Liver (tissue), 9 donors: ENCODE results near the gene ZSWIM6. TPM values are rescaled to one million over a fixed set of nuclear protein-coding genes. Genes with fewer than 3 reads are reported as not detected.

Source experiments
- DNase-seq: peaks from one replicate; pipeline ENCODE4 v3.0.0-alpha.2; 2017; ENCODE audit warnings: low spot score
- H3K27ac ChIP-seq, 2 donors: one replicate each; pipeline ENCODE4 v1.7.0; 2013; ENCODE audit warnings: inconsistent platforms in 2 of 2, low read length in 2 of 2, control low read depth in 1 of 2, low read depth in 1 of 2, mild to moderate bottlenecking in 1 of 2
- H3K27me3 ChIP-seq, 4 donors: one replicate each; pipeline versions ENCODE4 v1.6.1 to v1.7.0; 2013; ENCODE audit warnings: low read length in 3 of 4, inconsistent platforms in 1 of 4, mild to moderate bottlenecking in 1 of 4, moderate library complexity in 1 of 4; ENCODE audit not compliant: control insufficient read depth in 4 of 4, insufficient read depth in 4 of 4
- H3K36me3 ChIP-seq, 4 donors: one replicate each; pipeline versions ENCODE4 v1.6.1 to v1.7.0; 2013; ENCODE audit warnings: low read length in 3 of 4, mild to moderate bottlenecking in 3 of 4, low read depth in 1 of 4, moderate library complexity in 1 of 4; ENCODE audit not compliant: control insufficient read depth in 4 of 4, insufficient read depth in 3 of 4
- H3K4me1 ChIP-seq, 4 donors: one replicate each; pipeline versions ENCODE4 v1.6.1 to v1.7.0; 2013; ENCODE audit warnings: low read length in 3 of 4, mild to moderate bottlenecking in 3 of 4, moderate library complexity in 1 of 4; ENCODE audit not compliant: control insufficient read depth in 4 of 4, insufficient read depth in 4 of 4
- H3K4me3 ChIP-seq, 3 donors: one replicate each; pipeline versions ENCODE4 v1.6.1 to v1.7.0; 2013; ENCODE audit warnings: low read length in 3 of 3, control low read depth in 1 of 3, low read depth in 1 of 3, mild to moderate bottlenecking in 1 of 3
- H3K9ac ChIP-seq, 2 donors: one replicate each; pipeline ENCODE4 v1.7.0; 2013; ENCODE audit warnings: low read length in 2 of 2, mild to moderate bottlenecking in 2 of 2, moderate library complexity in 2 of 2, control low read depth in 1 of 2, low read depth in 1 of 2
- H3K9me3 ChIP-seq, 4 donors: one replicate each; pipeline versions ENCODE4 v1.6.1 to v1.7.0; 2013; ENCODE audit warnings: low read length in 3 of 4; ENCODE audit not compliant: control insufficient read depth in 4 of 4
- CTCF ChIP-seq: fragments of 150-350 bp; IDR thresholded peaks from 2 replicates; pipeline ENCODE4 v1.5.1; 2017; ENCODE audit warnings: improper control_type of control experiment, low read depth, low read length; ENCODE audit not compliant: missing input control
- EGR1 ChIP-seq, 2 donors: IDR thresholded peaks; 2 replicates each; pipeline ENCODE4 v1.6.1; 2016 to 2018; ENCODE audit warnings: antibody characterized with exemption in 2 of 2, low read depth in 2 of 2
- HNF4G ChIP-seq: IDR thresholded peaks from 2 replicates; pipeline ENCODE4 v1.6.1; 2016; ENCODE audit warnings: antibody characterized with exemption
- MAX ChIP-seq: IDR thresholded peaks from 2 replicates; pipeline ENCODE4 v1.6.1; 2016; ENCODE audit warnings: antibody characterized with exemption
- RAD21 ChIP-seq, 2 donors: IDR thresholded peaks; 2 replicates each; pipeline ENCODE4 v1.6.1; 2016; ENCODE audit warnings: antibody characterized with exemption in 2 of 2, mild to moderate bottlenecking in 2 of 2
- REST ChIP-seq: IDR thresholded peaks from 2 replicates; pipeline ENCODE4 v1.6.1; 2016; ENCODE audit warnings: antibody characterized with exemption, mild to moderate bottlenecking
- TAF1 ChIP-seq: conservative IDR thresholded peaks from 2 replicates; pipeline ENCODE4 v1.6.1; 2016; ENCODE audit warnings: antibody characterized with exemption, mild to moderate bottlenecking
- WGBS: extraction: QIAGEN DNeasy Blood & Tissue Kit; methylation state at CpG from one replicate; pipeline ENCODE4 v1.1.7; 2013; 5-methylcytosine and 5-hydroxymethylcytosine counted together
- polyA plus RNA-seq, 2 donors: library from polyadenylated mRNA; stranded (reverse) in 1 of 2; unstranded in 1 of 2; fragments of 200-250 nt in 1 of 2; fragments of >200 nt in 1 of 2; fragmentation: Nextera tagmentation in 1 of 2; extraction: Ambion mirVana in 1 of 2; gene quantifications; one replicate each; pipeline versions ENCODE4 v1.2.1 to v1.2.3, GENCODE V29; 2013 to 2015
- total RNA-seq, 2 donors: library from RNA; depleted of rRNA; stranded (reverse); fragments of >200 nt; gene quantifications; one replicate each; pipeline ENCODE4 v1.2.3, GENCODE V29; 2014
- donor health status: healthy.
- donor health status: healthy.
- donor health status: healthy.
- donor health status: healthy.
- donor health status: healthy.

The ZSWIM6 gene
- total and polyA plus RNA-seq, 4 donors = 1.3 to 5.2 (median 3.3) TPM

- TF ChIP-seq CTCF = no peak
- no peak for TF ChIP-seq HNF4G
- no peak for TF ChIP-seq MAX
Observed at GRCh38 chr5:61472172-61472958, 140.3 kb downstream of the ZSWIM6 start (continued).

- peaks cover 0 to 2% (median 0%) of the 10 kb centered on the region in 4 donors for H3K36me3 ChIP-seq
- DNase-seq = no peak
- no peak overlapping the region for H3K9ac ChIP-seq
- H3K27me3 ChIP-seq = no peaks in the 10 kb centered on the region
- WGBS = 90% methylated on average over 4 of the region's 4 CpGs
- H3K27ac ChIP-seq = no peak overlapping the region
- no peak overlapping the region for H3K4me3 ChIP-seq
- H3K9me3 ChIP-seq = no peaks in the 10 kb centered on the region
- no peak for TF ChIP-seq REST
- TF ChIP-seq TAF1 = no peak
- TF ChIP-seq MAX = no peak
- peaks cover 5 to 25% (median 8%) of the 10 kb centered on the region in 4 donors for H3K4me1 ChIP-seq
Observed at GRCh38 chr5:61474746-61475145, 142.7 kb downstream of the ZSWIM6 start.

- H3K4me1 ChIP-seq = peaks cover 7 to 31% (median 12%) of the 10 kb centered on the region in 4 donors
- H3K27ac ChIP-seq = no peak overlapping the region
- no peaks in the 10 kb centered on the region for H3K27me3 ChIP-seq
- no peaks in the 10 kb centered on the region for H3K9me3 ChIP-seq
- H3K4me3 ChIP-seq = no peak overlapping the region
- TF ChIP-seq EGR1 (IDR thresholded peaks at IDR 0.05; ENCODE audit: low read depth in 2 of 2) (no peak), RAD21 (IDR thresholded peaks at IDR 0.05) (no peak)
- no peak overlapping the region for H3K9ac ChIP-seq
- 65% methylated on average over 2 of the region's 2 CpGs for WGBS
- no peak for DNase-seq
- peaks cover 0 to 2% (median 0%) of the 10 kb centered on the region in 4 donors for H3K36me3 ChIP-seq
Observed at GRCh38 chr5:61477788-61478187, 145.7 kb downstream of the ZSWIM6 start.
